Cardiac muscle cell (in vitro differentiated cells and primary cell): ENCODE measurements around the gene KCTD16. TPM values are rescaled to one million over a fixed set of nuclear protein-coding genes. Genes with fewer than 3 reads are reported as not detected.
A peak's percentile ranks its signal among the peaks of the same experiment; 100 is the strongest.

Source experiments
- DNase-seq, 2 donors: peaks; one replicate each; pipeline versions ENCODE4 v3.0.0 to v3.0.0-alpha.2; 2010 to 2017; ENCODE audit warnings: low read depth in 1 of 2, low spot score in 1 of 2
- H3K27ac ChIP-seq: fragments of 200-600 bp; sonication (generic); 2 replicates; pipeline ENCODE4 v1.5.1; 2016
- H3K27me3 ChIP-seq: fragments of 200-600 bp; sonication (generic); 2 replicates; pipeline ENCODE4 v1.6.0; 2016; ENCODE audit warnings: control low read depth
- H3K36me3 ChIP-seq: fragments of 200-600 bp; sonication (generic); 2 replicates; pipeline ENCODE4 v1.5.1; 2016; ENCODE audit warnings: control low read depth
- H3K4me1 ChIP-seq: fragments of 200-600 bp; sonication (generic); 2 replicates; pipeline ENCODE4 v1.8.1; 2017; ENCODE audit warnings: low read depth, mild to moderate bottlenecking, mixed run types
- H3K4me3 ChIP-seq: fragments of 200-600 bp; sonication (generic); 2 replicates; pipeline ENCODE4 v1.5.1; 2016; ENCODE audit warnings: mild to moderate bottlenecking
- H3K9me3 ChIP-seq: fragments of 200-600 bp; sonication (generic); 2 replicates; pipeline ENCODE4 v1.5.1; 2017; ENCODE audit warnings: low read depth, mild to moderate bottlenecking, control low read depth
- CTCF ChIP-seq: IDR thresholded peaks from 2 replicates; pipeline ENCODE4 v1.5.1; 2012; ENCODE audit warnings: low read depth, mild to moderate bottlenecking, low read length
- polyA plus RNA-seq: library from polyadenylated mRNA; unstranded; fragments of >200 nt; fragmentation: Nextera tagmentation; extraction: Ambion mirVana; gene quantifications from 2 replicates; pipeline ENCODE4 v1.2.1, GENCODE V29; 2016
- total RNA-seq: library from RNA; depleted of rRNA; stranded (reverse); fragments of >200 nt; gene quantifications from 2 replicates; pipeline ENCODE4 v1.2.3, GENCODE V29; 2016

KCTD16 gene
- total and polyA plus RNA-seq, 2 experiments from 2014 or later = 0.13 to 0.66 TPM

GRCh38 chr5:144405991-144406390, 235.3 kb downstream of the KCTD16 start:
- DNase-seq = peak in 1 of 2 donors; percentile 87
- Histone ChIP-seq H3K36me3 (no peaks in the 10 kb centered on the region), H3K27ac (no peak overlapping the region), H3K27me3 (peaks cover 22% of the 10 kb centered on the region), H3K4me3 (no peak overlapping the region), H3K4me1 (peaks cover 10% of the 10 kb centered on the region), H3K9me3 (no peaks in the 10 kb centered on the region)
- no peak for TF ChIP-seq CTCF

- H3K27ac ChIP-seq = no peak overlapping the region
- DNase-seq = no peak
- no peaks in the 10 kb centered on the region for H3K9me3 ChIP-seq
- TF ChIP-seq CTCF = no peak
- no peak overlapping the region for H3K4me3 ChIP-seq
- peaks cover 10% of the 10 kb centered on the region for H3K4me1 ChIP-seq
- H3K36me3 ChIP-seq = no peaks in the 10 kb centered on the region
- peaks cover 25% of the 10 kb centered on the region for H3K27me3 ChIP-seq
These were observed 235.8 kb downstream of the KCTD16 start for GRCh38 chr5:144406442-144406841.

GRCh38 chr5:144414202-144415029, 243.7 kb downstream of the KCTD16 start:
- no peak overlapping the region for H3K27ac ChIP-seq
- no peaks in the 10 kb centered on the region for H3K4me1 ChIP-seq
- DNase-seq = no peak
- peaks cover 18% of the 10 kb centered on the region for H3K27me3 ChIP-seq
- H3K36me3 ChIP-seq = no peaks in the 10 kb centered on the region
- no peak for TF ChIP-seq CTCF
- no peak overlapping the region for H3K4me3 ChIP-seq
- no peaks in the 10 kb centered on the region for H3K9me3 ChIP-seq

- Histone ChIP-seq H3K9me3 (no peaks in the 10 kb centered on the region), H3K4me3 (no peak overlapping the region), H3K4me1 (no peaks in the 10 kb centered on the region), H3K27me3 (peaks cover 3% of the 10 kb centered on the region), H3K36me3 (no peaks in the 10 kb centered on the region), H3K27ac (no peak overlapping the region)
- DNase-seq = no peak
- no peak for TF ChIP-seq CTCF
These were observed 245.5 kb downstream of the KCTD16 start for GRCh38 chr5:144416196-144416595.

- Histone ChIP-seq H3K36me3 (no peaks in the 10 kb centered on the region), H3K4me1 (peaks cover 10% of the 10 kb centered on the region), H3K27me3 (no peaks in the 10 kb centered on the region), H3K27ac (no peak overlapping the region), H3K9me3 (no peaks in the 10 kb centered on the region), H3K4me3 (no peak overlapping the region)
- no peak for TF ChIP-seq CTCF
- no peak for DNase-seq
These were observed 248.0 kb downstream of the KCTD16 start for GRCh38 chr5:144418719-144419118.
